Right ventricle myocardium inferior (tissue), 1 donor: ENCODE data around the gene KCNN3. TPM values are rescaled to one million over a fixed set of nuclear protein-coding genes. Genes with fewer than 3 reads are reported as not detected.

Source experiments
- ATAC-seq: fragments of 200-7000 bp; cut with Tn5 transposase; one replicate; pipeline ENCODE4 v1.9.1; 2020; ENCODE audit warnings: mild to moderate bottlenecking, moderate library complexity
- DNase-seq: peaks from one replicate; pipeline ENCODE4 v3.0.0; 2021; ENCODE audit errors: missing footprints
- intact Hi-C: fragments of 100-400 bp; cut with DNase I; formaldehyde crosslinking; loops from one replicate; pipeline ENCODE4 v1.11.0; 2022
- total RNA-seq: library from RNA; stranded (reverse); fragmentation: NEBNext Ultra II Directional; extraction: Animal tissue kit (Norgen Biotek cat#: 25700); gene quantifications from one replicate; pipeline ENCODE4 v1.2.1, GENCODE V29; 2021
- donor health status: DM: no; HTN: yes; CAD: no; lungs with severe emphysema.

KCNN3 gene
- total RNA-seq, 1 donor from 2014 or later: 3.4 TPM

DNA sequence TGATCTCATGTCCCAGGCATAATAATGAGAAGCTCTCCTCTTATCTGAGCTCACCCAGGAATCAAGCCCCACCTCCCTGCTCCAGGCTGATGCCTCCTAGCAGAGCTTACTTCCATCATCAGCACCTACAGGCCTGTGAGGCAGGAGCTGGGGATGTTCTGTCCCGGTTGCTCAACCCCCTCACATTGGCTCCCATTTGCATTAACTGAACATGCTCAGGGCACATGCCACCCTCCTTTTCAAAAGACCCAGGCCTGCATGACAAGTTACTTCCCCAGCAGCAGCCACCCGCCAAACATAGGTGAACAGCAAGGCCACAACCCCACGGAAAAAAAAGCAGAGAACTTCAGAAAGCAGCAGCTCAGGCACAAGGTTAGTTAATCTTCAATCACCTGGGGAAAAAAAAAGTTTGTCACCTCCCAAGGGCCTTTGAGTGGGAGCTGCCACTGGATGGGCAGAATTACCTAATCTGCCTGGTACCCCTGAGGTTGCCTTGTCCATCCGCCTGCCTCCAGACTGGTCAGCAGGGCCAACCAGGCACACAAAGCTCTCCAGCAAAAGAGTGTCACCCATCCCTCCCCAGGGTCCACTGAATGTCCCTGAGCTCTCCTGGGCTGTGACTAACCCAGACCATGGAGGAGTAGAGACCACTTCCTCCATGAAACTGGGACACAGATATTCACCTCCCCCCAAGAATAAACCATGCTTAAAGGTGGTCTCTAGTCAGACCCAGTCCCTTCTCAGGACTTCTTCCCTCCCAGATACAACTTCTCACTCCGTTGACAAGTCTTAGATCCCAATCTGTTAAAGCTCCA lies 4.4 kb downstream of the KCNN3 start:
- no peak for DNase-seq
- intact Hi-C loops: loop anchor here (2.0 to 5.0 kb wide), 2 partner anchors 58 to 103 kb away; no protein-coding TSS in a partner anchor
- no peak for ATAC-seq

DNA sequence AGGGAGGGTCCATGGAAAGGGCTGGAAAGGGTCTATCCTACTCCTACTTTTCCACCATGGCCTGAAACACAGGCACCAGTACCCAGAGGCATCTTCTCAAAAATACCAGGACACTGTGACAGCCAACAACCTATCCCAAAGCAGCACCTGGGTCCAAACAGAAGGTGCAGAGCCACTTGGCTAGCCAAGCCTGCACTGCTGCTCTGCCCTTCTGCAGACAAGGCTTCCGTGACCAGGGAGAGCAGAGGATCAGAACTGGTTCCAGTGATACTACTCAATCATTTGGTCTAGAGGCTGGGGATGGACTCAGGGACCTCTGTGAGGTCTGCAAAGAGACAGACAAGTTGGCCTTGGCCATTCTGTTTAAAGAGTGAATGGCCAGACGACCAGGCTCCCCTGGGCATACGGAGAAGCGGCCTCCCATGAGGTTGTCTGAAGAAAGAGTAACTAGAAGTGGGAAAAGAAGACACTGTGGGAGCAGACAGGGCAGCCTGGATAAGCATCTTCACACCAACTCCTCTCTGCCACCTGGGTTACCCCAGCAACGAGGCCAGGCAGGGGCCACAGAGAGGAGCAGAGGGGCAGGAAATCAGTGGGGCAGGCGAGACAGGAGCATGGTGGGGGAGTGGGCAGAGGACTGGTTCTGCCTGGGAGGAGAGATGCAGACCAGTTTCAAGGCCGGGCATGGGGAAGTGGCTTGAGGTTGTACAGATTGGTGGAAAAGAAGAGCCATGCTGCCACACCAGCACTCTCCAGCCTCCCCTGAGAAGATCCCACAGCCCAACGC lies 5.7 kb downstream of the KCNN3 start:
- ATAC-seq: no peak
- intact Hi-C loops: no loop called here
- DNase-seq: no peak

DNA sequence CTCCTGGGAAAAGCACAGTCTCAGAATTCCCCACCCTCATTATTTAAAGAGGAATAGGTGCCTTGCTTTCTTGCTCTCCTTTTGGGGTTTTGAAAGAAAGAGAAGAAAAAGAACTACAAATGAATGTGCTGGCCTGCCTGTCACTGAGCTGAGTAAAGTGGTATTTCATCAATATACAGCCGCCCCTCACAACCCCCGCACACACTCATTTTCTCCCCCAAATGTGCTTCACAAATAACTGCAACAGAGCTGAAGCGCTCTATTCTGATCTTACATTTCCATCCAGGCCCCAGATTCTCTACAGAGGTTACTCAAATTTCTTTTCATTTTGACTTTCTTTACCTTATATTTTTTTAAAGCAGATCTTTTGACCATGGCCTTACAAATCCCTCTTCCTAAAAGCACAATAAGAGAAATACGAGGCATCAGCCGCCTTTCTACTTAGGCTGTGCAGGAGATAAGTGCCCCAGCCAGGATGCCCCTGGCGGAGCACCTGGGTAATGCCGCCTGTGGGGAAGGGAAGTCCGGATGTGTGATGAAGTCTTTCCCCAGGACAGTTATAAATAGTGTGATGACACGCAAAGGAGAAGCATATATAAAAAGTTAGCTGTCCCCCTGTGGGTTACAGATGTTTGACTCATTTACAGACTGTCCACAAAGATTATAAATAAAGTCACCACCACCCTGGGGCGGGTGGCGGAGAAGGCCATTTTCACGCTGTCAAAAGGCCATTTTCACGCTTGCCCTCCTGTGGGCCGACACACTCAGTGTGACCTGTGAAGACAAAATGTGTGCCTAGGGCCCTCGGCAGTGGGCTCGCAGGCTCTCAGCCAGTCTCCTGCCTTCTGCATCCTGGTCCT lies 6.5 kb downstream of the KCNN3 start:
- intact Hi-C loops: no loop called here
- DNase-seq (peak; percentile 32), ATAC-seq (no peak)

DNA sequence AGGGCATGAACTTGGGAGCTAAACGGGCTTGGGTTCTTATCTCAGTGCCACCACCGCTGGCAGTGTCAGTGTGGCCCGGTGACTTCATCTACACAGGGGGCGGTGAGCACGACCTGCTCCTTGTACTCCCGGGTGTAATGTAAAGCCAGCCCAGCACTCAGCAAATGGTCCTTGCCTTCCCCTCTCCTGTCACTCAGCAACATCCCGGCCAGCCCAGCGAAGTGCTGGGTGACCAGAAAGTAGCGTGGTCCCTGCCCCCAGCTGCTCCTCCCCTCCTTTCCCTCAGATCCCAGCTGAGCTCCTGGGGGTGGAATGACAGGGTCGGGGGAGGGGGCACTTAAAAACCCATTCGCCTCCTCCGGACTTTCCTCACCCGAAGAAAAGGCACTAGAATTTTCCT lies 7.2 kb downstream of the KCNN3 start:
- ATAC-seq: no peak
- intact Hi-C loops: no loop called here
- DNase-seq: peak; percentile 30

DNA sequence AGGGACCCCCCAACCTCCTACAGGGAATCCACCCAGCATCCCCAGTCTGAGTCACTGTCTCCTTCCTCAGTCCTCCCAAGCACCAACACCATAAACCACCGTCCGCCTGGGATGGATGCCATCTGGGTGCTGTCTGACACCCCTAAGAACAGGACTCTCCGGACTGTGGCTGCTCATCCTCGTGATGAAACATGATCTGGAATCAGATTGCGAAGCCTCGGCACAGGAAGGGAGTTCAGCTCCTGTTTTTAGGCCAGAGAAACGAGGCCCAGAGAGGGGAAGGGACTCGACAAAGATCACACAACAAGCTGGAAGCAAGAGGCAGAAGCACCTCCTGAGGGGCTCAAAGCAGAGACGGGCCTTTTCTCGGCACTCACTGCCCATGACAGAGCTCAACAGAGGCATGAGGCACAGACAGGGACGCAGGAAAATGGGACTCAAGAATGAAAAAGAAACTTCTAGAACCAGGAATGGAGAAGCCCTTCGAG lies 8.4 kb downstream of the KCNN3 start:
- ATAC-seq (no peak), DNase-seq (no peak)
- intact Hi-C loops: no loop called here

DNA sequence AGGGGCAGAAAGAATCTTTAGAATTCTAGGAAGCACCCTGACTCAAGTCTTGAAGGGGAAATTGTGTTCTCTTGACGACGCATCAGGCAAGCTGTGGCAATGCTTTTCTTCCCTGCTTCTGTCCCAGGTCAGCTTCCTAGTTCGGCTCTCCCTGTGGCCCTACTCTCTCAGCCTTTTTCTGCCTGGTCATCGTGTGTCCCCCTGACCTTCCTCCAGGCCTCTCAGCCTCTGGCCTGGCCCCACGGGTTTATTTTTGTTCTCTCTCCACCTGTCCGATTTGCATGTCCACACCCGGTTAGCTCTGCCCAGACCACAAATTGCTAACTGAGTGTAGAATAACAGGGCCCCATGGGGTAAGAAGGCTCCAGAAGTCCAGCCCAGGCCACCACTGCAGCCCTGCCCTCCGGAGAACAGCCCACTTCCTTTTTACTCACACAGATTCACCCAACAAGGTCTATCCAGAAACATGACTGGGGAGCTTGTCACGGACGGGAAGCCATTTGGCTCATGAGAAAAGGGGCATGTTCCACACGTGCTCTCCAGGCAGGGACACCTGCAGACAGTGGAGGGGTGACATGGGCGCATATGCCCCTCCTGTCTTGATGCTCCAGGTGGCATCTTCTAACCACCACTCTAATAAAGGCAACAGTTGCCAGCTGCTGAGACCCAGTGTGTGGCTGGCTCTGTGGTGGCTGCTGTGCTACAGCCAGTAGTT lies 9.8 kb downstream of the KCNN3 start:
- ATAC-seq (no peak), DNase-seq (no peak)
- intact Hi-C loops: no loop called here

DNA sequence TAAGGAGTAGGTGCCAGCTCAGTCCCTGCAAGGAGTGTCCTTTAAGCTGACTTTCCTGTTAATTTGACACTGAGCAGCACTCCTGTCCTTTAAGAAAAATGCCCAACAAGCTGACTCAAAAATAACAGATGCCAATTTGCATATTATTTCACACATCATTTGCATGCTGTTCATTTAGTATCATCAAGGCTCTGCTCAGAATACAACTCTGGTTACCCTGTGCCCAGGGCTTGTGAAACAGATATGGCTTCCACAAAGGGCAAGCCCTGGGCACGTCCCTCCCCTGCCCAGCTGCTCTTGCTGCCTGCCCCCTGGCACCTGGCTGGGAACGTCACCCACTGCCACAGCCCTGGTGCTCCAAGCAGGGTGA lies 10.3 kb downstream of the KCNN3 start:
- ATAC-seq: no peak
- no peak for DNase-seq
- intact Hi-C loops: no loop called here

DNA sequence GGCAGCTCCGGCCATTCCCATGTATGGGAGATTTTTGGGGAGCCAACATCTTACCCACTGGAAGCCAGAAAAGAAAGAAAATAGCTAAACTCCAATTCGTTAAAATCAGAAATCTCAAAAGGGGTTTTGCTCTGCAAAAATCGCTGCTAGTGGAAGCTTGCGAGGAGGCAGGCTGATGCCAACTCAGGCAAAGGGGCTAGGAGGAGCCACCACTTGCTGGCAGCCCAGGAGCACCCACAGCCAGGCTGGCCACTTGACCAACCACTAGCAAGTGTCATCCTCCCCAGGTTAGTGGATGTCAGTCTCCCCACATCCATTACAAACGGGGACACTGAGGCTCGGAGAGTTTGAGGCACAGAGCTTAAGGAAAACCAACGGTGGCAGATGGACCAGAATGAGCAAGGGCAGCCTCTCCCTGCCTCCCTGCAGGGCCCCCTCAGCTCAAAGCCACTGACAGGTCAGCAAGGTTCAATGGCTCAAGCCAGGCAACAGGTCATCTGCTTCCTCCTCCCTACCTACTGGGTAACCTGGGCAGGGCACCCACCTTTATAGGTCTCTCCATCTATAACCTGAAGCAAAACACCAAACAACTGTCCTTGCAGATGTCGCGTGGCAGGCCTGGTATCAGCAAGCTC lies 10.8 kb downstream of the KCNN3 start:
- no peak for ATAC-seq
- intact Hi-C loops: no loop called here
- no peak for DNase-seq

DNA sequence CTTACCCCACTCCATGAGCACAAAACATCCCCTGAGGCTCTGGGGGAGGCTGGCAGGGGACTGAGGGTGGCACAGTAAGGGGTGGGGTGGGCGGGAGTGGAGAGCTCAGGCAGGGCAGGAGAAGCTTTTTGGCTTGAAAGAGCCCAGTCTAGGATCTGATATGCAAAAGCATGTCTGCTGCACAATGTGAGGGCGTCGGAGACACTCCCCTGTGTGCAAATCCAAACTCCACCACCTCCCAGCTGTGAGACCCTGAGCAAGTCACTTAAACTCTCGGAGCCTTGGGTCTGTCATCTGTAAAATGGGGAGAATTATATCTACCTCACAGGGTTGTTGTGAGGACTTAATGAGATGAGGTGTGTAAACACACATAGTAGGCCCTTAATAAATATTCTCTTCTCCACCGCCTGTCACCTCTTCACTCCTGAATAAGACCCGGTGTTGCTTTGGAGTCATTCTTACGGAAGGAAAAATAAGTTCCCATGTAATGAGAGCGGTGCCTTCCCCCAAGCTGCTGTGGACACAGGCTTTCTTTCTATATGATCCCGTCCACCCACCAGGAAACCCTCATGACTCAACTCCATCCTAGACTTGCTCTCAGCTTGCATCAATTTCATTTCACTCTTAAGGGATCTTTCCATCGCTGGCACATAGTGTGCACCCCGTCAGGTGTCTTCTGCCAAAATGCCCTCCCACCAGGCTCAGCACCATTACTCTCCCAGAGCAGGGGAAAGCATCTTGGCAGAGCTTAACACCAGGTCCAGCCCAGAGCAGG lies 12.5 kb downstream of the KCNN3 start:
- ATAC-seq (no peak), DNase-seq (no peak)
- intact Hi-C loops: no loop called here

DNA sequence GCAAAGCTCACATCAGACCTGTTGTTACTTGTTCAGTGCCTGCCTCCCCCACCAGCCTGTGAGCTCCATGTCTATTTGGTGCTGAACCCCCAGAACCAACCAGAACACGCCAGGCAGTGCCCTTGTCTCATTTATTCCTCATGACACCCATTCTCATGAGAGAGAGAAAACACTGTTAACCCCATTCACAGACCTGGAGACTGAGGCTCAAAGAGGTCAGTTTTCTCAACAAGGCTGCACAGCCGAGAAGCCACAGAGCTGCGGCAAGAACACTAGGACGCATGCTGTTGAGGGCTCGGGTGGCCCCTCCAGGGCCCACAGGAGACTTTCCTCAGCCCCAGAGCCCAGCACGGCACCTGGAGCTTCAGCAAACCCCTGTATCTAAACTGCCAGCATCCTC lies 13.1 kb downstream of the KCNN3 start:
- DNase-seq (no peak), ATAC-seq (no peak)
- intact Hi-C loops: no loop called here

DNA sequence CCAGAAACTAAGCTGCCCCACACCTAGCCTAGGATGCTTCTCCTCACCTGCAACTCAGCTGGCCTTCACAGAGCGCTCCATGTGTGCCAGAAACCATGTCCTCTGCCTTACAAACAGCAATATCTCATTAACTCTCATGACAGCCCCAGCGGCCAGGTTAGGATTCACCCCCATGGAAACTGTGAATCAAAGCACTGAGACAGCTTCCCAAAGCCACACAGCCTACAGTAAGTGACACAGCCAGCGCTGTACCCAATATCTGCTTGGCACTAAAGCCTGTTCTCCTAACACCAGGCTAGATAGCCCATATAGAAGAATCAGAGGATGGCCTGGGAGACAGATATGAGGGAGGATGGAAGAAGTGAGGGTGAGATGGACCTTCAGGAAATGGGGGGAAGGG lies 13.5 kb downstream of the KCNN3 start:
- DNase-seq (no peak), ATAC-seq (no peak)
- intact Hi-C loops: no loop called here

DNA sequence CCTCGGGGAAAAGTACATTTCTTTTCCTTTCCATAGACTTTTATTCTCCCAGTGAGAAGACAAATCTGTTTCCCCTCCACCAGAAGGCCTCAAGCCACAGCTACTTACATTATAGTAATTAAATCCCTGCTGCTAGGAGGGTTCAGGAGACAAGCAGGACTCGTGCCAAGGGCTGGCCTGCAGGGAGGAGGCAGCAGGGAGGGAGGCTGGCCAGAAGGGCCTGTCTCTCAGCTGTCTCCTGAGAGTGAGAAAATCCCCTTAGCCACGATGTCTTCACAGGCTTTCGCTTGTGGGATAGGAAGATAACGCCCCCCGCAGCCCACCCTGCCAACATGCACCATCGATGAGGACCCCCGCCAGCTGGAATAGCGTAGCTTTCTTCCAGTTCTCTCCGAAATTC lies 14.0 kb downstream of the KCNN3 start:
- ATAC-seq: no peak
- intact Hi-C loops: no loop called here
- DNase-seq: no peak

DNA sequence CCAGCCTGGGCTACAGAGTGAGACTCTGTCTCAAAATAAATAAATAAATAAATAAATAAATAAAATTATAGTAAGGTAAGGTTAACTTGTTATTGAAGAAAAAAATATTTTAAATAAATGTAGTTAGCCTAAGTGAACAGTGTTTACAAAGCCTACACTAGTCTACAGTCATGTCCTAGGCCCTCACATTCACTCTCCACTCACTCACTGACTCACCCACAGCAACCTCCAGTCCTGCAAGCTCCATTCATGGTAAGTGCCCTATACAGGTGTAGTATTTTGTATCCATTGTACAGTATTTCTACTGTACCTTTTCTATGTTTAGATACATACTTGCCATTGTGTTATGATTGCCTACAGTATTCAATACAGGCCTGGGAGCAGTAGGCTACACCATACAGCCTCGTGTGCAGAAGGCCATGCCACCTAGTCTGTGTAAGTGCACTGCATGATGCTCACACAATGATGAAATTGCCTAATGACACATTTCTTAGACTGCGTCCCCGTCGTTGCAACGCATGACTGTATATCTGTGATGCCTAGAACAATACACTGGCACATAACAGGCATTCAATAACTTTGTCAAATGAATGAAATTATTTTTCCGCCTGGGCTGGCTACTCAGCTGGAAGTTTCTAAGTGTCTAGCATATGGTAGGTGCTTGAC lies 14.8 kb downstream of the KCNN3 start:
- intact Hi-C loops: no loop called here
- ATAC-seq: no peak
- DNase-seq: peak; percentile 3

DNA sequence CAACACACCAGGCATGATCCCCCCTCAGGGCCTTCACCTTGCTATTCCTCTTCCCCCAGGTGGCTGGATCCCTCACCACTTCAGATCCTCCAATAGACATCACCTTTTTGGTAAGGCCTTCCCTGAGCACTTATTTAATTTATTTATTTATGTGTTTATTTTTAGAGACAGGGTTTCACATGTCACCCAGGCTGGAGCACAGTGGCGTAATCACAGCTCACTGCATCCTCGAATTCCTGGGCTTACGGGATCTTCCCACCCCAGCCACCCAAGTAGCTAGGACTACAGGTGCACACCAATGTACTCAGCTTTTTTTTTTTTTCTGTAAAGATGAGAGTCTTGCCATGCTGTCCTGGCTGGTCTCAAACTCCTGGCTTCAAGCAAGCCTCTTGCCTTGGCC lies 17.2 kb downstream of the KCNN3 start:
- intact Hi-C loops: no loop called here
- DNase-seq (peak; percentile 9), ATAC-seq (no peak)

DNA sequence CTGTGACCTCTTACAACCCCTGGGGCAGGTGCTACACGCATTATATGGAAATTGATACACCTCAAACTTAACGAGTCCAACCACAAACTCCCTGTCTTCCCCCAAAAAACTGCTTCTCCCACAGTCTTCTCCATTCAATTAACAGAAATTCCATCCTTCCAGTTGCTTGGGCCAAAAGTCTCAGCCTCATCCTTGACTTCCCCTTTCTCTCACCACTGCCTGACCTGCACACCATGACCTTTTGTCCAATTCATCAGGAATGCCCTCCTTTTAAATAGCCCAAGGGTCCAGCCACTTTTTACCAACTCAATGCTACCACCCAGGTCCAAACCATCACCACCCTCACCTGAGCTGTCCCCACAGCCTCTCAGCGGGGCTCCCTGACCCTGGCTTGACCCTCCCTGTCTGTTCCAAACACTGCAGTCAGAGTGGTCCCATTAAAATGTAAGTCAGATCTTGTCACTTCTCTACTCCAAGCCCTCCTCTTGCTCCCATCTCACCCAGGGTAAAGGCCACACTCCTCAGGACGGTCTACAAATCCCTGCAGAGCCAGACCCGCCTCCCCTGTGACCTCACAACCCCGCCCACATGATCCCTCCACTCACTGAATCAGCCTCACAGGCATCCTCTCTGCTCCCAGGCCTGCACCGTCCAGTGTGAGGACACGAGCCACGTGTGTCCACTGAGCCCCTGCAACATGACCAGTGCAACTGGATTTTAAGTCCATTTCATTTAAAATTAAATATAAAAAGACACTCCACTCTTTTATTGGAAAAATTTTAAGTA lies 18.5 kb downstream of the KCNN3 start:
- ATAC-seq (no peak), DNase-seq (peak; percentile 40)
- intact Hi-C loops: no loop called here

DNA sequence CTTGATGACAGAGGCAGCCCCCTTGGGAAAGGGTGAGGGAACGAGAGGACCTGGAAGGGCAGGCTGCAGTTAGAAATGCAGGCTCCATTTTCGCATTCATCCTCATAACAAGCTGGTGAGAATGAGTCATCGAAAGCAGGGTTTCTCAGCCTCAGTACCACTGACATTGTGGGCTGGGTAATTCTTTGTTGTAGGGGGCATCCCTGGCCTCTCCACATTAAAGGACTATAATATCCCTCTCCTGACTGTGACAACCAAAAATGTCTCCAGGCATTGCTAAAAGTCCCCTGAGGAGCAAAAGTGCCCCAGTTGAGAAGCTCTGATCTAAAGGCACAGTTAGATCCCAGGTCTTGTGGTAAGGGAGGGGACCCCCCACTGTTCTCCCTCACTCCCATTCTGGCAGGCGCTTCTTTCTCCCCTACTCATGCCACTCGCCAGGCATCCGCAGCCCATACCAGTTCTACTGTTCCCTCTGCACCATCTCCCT lies 20.4 kb downstream of the KCNN3 start:
- intact Hi-C loops: no loop called here
- DNase-seq (peak; percentile 53), ATAC-seq (no peak)
